ENCODE data around the gene ACSL3. TPM values are rescaled to one million over a fixed set of nuclear protein-coding genes. Genes with fewer than 3 reads are reported as not detected.
A peak's percentile ranks its signal among the peaks of the same experiment; 100 is the strongest.

Gene ACSL3
- total RNA-seq, 1 experiment from 2014 or later: 168 TPM

DNA sequence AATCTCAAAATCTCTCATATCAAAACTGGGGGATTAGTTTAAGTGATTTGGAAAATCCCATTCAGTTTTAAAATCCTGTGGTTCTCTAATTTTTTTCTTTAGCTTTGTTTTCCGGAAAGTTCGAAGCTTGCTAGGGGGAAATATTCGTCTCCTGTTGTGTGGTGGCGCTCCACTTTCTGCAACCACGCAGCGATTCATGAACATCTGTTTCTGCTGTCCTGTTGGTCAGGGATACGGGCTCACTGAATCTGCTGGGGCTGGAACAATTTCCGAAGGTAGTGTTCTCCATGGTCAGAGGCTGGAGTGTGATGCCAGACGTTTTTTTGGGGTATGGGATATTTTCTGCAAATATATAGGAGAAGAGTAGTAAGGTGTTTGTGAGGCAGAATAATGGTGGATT lies 66.1 kb downstream of the ACSL3 start:
- peaks cover 79% of the 10 kb centered on the region for H3K36me3 ChIP-seq
- no peak for DNase-seq
- H3K27me3 ChIP-seq: no peaks in the 10 kb centered on the region
- no peak overlapping the region for H3K27ac ChIP-seq
- H3K4me1 ChIP-seq: peaks cover 2% of the 10 kb centered on the region; the same call in 1 of the 2 replicates
- no peak overlapping the region for H3K4me3 ChIP-seq
- no peaks in the 10 kb centered on the region for H3K9me3 ChIP-seq (replicated peaks)

DNA sequence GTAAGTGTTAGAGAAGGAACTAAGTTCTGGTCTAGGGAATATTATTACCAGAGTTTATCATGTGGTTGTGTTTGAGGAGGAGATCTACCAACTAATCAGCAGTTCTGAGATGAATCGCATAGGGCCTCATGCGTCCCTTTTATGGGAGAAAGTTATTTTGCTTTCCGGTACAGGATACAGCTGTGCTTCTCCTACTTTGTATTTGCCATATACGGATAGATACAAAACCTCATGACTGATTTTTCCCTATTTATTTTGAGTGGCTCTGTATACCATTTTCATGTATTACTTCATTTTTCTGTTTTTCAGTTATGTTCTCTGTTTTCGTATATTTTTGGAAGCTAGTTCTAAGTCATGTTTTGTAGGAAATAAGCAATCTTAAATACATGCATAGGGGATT lies 66.8 kb downstream of the ACSL3 start:
- DNase-seq: no peak
- Histone ChIP-seq H3K9me3 (replicated peaks) (no peaks in the 10 kb centered on the region), H3K4me1 (peaks cover 2% of the 10 kb centered on the region; the same call in 1 of the 2 replicates), H3K36me3 (peaks cover 76% of the 10 kb centered on the region), H3K27ac (no peak overlapping the region), H3K27me3 (no peaks in the 10 kb centered on the region), H3K4me3 (no peak overlapping the region)

DNA sequence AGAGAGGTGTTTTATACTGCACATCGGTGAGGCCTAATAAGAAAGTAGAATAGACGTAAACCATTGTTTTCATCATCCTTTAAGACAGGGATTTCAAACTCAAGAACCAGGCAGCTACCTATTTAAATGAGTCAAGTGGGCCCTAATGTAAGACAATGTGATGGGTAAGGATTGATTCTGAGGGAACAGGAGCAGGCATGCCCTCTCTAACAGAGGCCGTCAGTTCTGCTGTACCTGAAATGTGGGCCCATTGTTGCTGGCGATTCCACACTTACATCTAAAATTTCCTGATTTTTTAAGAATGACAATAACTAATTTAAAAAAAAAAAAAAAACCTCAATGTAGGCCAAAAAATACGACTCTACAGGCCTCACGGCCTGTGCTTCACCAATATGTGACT lies 67.5 kb downstream of the ACSL3 start:
- Histone ChIP-seq H3K4me3 (no peak overlapping the region), H3K36me3 (peaks cover 73% of the 10 kb centered on the region), H3K27ac (no peak overlapping the region), H3K9me3 (replicated peaks) (no peaks in the 10 kb centered on the region), H3K4me1 (peaks cover 2% of the 10 kb centered on the region; the same call in 1 of the 2 replicates), H3K27me3 (no peaks in the 10 kb centered on the region)
- no peak for DNase-seq

DNA sequence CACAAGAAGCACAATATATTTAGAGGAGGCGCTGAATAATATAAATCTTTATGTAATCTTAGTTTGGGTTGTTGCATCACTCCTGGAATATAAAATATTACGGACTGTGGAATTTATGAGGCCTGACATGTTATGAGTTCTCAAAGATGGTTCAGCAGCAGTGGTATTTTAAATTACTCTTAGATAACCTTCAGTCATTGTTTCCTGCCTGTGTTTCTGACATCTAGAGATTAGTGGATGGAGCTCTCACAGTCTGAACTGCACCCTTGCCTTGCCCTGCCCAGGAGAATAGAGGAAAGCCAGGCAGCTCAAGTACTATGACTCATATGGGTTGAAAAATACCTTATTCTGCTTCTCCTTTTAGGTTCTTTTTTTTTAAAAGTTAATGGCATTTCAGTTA lies 70.0 kb downstream of the ACSL3 start:
- Histone ChIP-seq H3K4me1 (no peaks in the 10 kb centered on the region; the same call in 1 of the 2 replicates), H3K27ac (no peak overlapping the region), H3K27me3 (no peaks in the 10 kb centered on the region), H3K4me3 (no peak overlapping the region), H3K9me3 (replicated peaks) (no peaks in the 10 kb centered on the region), H3K36me3 (peaks cover 73% of the 10 kb centered on the region)
- DNase-seq: no peak

DNA sequence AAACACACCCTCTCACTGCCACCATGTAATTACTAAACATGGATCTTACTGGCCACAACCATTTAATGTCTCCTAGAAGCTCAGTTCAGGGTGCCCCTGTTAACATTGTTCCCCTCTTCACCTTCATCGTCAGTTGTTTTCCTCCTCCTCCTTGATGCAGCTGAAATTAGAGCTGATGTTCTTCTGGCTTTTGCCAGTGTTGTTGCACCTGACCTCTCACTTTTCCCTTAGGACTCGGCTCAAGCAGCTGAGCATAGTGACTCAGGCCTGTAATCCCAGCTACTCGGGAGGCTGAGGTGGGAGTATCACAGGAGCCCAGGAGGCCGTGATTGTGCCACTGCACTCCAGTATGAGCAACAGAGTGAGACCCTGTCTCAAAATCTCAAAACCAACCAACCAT lies 70.8 kb downstream of the ACSL3 start:
- no peaks in the 10 kb centered on the region for H3K27me3 ChIP-seq
- no peaks in the 10 kb centered on the region; the same call in 1 of the 2 replicates for H3K4me1 ChIP-seq
- H3K36me3 ChIP-seq: peaks cover 73% of the 10 kb centered on the region
- H3K9me3 ChIP-seq (replicated peaks): no peaks in the 10 kb centered on the region
- H3K27ac ChIP-seq: no peak overlapping the region
- DNase-seq: no peak
- no peak overlapping the region for H3K4me3 ChIP-seq

DNA sequence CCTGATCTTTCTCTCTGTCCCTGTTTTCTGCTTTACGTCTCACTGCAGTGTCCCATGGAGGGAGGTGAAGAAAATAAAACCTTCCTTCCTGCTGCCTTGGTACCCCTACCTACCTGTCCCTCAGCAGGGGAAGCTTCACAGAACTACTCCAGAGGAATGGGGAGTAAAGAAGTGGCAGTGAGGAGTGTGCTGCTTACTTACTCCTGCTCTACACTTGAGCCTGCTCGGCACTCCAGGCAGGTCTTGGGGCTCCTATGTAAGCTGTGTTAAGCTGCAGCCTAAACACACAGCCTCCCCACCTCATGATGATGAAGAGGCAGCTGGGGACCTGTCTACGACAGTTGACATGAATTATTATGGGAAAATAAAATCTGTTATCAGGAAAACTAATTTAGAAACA lies 72.6 kb downstream of the ACSL3 start:
- no peak overlapping the region for H3K27ac ChIP-seq
- no peaks in the 10 kb centered on the region for H3K27me3 ChIP-seq
- DNase-seq: no peak
- no peaks in the 10 kb centered on the region; the same call in 1 of the 2 replicates for H3K4me1 ChIP-seq
- no peak overlapping the region for H3K4me3 ChIP-seq
- H3K36me3 ChIP-seq: peaks cover 81% of the 10 kb centered on the region
- no peaks in the 10 kb centered on the region for H3K9me3 ChIP-seq (replicated peaks)

DNA sequence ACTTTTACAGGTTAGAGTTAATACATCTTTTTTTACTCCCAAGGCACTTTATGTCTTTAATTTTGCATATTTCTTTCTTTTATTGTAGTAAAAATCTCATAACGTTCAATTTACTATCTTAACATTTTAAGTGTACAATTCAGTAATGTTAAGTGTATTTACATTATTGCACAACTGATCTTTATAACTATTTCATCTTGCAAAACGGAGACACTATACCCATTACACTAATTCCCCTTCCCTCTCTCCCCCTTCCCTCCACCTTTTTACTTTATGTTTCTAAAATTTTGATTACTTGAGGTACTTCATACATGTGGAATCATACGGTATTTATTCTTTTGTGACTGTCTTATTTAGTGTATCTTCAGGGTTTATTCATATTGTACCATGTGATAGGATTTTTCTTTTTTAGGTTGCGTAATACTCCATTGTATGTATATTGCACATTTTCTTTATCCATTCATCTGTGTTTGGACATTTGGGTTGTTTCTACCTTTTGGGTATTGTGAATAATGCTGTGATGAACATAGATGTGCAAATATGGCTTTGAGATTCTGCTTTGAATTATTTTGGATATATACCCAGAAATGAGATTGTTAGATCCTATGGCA lies 75.0 kb downstream of the ACSL3 start:
- peaks cover 70% of the 10 kb centered on the region for H3K36me3 ChIP-seq
- no peak overlapping the region for H3K27ac ChIP-seq
- DNase-seq: no peak
- H3K4me3 ChIP-seq: no peak overlapping the region
- no peaks in the 10 kb centered on the region for H3K27me3 ChIP-seq
- H3K4me1 ChIP-seq: no peaks in the 10 kb centered on the region
- no peaks in the 10 kb centered on the region for H3K9me3 ChIP-seq (replicated peaks)

DNA sequence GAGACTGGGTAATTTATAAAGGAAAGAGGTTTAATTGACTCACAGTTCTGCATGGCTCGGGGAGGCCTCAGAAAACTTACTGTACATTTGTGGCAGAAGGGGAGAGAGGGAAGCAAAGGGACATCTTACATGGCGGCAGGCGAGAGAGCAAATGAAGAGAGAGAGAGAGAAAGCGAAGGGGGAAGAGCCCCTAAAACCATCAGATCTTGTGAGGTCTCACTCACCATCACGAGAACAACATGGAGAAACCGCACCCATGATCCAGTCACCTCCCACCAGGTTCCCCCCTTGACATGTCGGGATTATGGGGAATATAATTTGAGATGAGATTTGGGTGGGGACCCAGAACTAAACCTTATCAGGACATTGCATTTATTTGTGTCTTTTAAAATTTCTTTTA lies 75.9 kb downstream of the ACSL3 start:
- H3K27ac ChIP-seq: no peak overlapping the region
- H3K4me1 ChIP-seq: no peaks in the 10 kb centered on the region
- no peaks in the 10 kb centered on the region for H3K9me3 ChIP-seq (replicated peaks)
- DNase-seq: no peak
- H3K27me3 ChIP-seq: no peaks in the 10 kb centered on the region
- H3K4me3 ChIP-seq: no peak overlapping the region
- H3K36me3 ChIP-seq: peaks cover 63% of the 10 kb centered on the region

DNA sequence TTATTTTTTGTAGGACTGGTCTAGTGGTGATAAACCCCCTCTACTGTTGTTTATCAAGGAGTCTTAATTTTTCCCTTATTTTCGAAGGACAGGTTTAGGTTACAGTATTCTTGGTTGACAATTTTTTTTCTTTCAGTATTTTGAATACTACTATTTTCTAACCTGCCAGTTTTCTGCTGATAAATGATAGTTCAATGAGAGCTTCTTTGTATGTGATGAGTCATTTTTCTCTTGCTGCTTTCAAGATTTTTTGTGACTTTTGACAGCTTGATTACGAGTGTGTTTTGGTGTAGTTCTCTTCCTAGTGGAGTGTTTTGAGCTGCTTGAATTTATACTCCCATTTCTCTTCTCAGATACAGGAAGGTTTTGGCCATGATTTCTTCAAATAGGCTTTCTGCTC lies 77.5 kb downstream of the ACSL3 start:
- no peaks in the 10 kb centered on the region for H3K27me3 ChIP-seq
- H3K36me3 ChIP-seq: peaks cover 58% of the 10 kb centered on the region
- H3K9me3 ChIP-seq (replicated peaks): no peaks in the 10 kb centered on the region
- no peaks in the 10 kb centered on the region for H3K4me1 ChIP-seq
- DNase-seq: no peak
- H3K27ac ChIP-seq: no peak overlapping the region
- no peak overlapping the region for H3K4me3 ChIP-seq

DNA sequence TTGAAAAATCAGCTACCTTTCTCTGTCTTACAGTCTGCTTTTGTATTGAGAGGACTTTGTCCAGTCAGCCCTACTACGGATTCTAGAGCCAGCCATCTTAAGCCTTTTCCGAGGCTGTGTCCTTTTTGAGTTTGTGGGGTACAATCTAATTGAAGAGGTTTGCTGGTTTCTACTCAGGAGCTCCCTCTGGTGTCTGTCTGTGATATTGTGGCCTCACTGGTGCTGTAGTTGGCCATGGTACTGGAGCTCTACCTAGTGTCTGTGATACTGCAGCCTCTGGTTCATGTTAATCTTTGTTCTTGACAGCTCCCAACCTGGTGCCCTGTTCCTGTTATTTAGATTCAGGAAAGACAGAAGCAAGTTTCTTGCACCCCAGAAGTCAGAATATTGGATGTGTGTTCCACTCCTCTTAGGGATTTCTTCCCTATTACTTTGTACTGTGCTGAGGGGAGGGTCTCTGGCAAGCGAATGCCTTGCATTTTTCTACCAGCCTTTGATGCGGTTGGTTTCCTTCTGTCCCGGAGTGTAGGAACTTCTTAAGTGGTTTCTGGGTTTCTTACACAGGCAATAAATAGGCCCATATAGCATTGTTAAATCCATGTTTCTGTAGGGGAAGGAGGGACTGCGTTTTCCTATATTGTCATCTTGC lies 78.5 kb downstream of the ACSL3 start:
- Histone ChIP-seq H3K27ac (no peak overlapping the region), H3K36me3 (peaks cover 48% of the 10 kb centered on the region), H3K4me3 (no peak overlapping the region), H3K4me1 (peaks cover 3% of the 10 kb centered on the region; the same call in 1 of the 2 replicates), H3K9me3 (replicated peaks) (no peaks in the 10 kb centered on the region), H3K27me3 (no peaks in the 10 kb centered on the region)
- DNase-seq: peak; percentile 74 to 91

DNA sequence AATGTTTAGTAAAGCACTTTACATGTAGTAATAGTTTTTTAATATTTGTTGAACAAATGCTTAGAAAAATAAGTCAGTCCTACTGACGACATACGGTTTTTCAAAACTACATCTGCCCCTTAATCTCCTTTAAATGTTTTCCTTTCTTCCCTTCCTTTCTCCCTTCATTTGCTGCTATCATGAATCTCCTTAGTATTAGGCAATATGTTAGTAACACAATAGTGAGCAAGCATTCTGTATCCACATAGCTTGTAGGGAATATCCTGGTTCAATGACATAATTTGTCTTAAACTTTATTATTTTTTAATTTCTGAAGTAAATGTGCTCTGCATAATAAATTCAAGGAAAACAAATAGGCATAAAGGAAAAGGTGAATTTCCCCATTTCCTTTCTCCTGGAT lies 79.1 kb downstream of the ACSL3 start:
- Histone ChIP-seq H3K9me3 (replicated peaks) (no peaks in the 10 kb centered on the region), H3K4me3 (no peak overlapping the region), H3K36me3 (peaks cover 41% of the 10 kb centered on the region), H3K4me1 (peaks cover 5% of the 10 kb centered on the region; the same call in 1 of the 2 replicates), H3K27me3 (no peaks in the 10 kb centered on the region), H3K27ac (no peak overlapping the region)
- no peak for DNase-seq

DNA sequence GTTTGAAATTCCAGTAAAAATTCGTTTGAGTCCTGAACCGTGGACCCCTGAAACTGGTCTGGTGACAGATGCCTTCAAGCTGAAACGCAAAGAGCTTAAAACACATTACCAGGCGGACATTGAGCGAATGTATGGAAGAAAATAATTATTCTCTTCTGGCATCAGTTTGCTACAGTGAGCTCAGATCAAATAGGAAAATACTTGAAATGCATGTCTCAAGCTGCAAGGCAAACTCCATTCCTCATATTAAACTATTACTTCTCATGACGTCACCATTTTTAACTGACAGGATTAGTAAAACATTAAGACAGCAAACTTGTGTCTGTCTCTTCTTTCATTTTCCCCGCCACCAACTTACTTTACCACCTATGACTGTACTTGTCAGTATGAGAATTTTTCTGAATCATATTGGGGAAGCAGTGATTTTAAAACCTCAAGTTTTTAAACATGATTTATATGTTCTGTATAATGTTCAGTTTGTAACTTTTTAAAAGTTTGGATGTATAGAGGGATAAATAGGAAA lies 80.7 kb downstream of the ACSL3 start:
- Histone ChIP-seq H3K27ac (no peak overlapping the region), H3K4me3 (no peak overlapping the region), H3K36me3 (peaks cover 28% of the 10 kb centered on the region), H3K4me1 (peaks cover 5% of the 10 kb centered on the region; the same call in 1 of the 2 replicates), H3K9me3 (replicated peaks) (no peaks in the 10 kb centered on the region), H3K27me3 (no peaks in the 10 kb centered on the region)
- DNase-seq: no peak

DNA sequence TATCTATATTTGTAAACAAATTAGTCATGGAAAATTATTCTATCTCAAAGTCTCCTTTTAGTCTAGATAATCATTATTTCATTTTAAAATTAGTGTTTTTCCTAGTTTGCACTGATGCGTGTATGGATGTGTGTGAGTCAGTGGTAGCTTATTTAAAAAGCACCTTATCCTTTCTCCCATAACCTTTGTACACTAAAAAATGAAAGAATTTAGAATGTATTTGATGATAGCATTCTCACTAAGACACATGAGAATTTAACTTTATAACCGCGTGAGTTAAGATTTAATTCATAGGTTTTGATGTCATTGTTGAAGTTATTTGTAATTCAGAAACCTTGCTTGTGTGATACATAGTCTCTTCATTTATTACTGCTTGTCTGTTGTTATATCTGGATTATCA lies 81.7 kb downstream of the ACSL3 start:
- H3K27me3 ChIP-seq: no peaks in the 10 kb centered on the region
- peaks cover 5% of the 10 kb centered on the region; the same call in 1 of the 2 replicates for H3K4me1 ChIP-seq
- no peaks in the 10 kb centered on the region for H3K9me3 ChIP-seq (replicated peaks)
- no peak for DNase-seq
- no peak overlapping the region for H3K27ac ChIP-seq
- peaks cover 18% of the 10 kb centered on the region for H3K36me3 ChIP-seq
- H3K4me3 ChIP-seq: no peak overlapping the region

DNA sequence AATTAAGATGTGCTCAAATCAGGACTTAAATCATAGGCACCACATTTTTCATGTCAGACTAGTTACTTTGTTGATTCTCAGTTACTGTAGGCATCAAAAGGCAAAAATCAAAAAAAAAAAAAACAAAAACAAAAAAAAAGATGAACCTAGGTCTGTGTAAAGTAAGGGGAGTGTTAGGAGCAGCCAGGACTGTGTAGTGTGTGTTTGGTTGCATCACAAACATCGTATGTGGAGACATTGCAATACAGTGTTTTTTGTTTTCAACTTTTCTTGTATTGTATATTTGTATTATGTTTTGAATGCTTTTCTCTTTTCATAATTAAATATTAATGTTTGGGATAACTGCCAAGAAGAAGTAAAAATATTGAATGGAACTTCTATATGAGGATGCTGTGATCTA lies 82.1 kb downstream of the ACSL3 start:
- DNase-seq: no peak
- Histone ChIP-seq H3K9me3 (replicated peaks) (no peaks in the 10 kb centered on the region), H3K4me1 (peaks cover 5% of the 10 kb centered on the region; the same call in 1 of the 2 replicates), H3K36me3 (peaks cover 14% of the 10 kb centered on the region), H3K27me3 (no peaks in the 10 kb centered on the region), H3K4me3 (no peak overlapping the region), H3K27ac (no peak overlapping the region)

DNA sequence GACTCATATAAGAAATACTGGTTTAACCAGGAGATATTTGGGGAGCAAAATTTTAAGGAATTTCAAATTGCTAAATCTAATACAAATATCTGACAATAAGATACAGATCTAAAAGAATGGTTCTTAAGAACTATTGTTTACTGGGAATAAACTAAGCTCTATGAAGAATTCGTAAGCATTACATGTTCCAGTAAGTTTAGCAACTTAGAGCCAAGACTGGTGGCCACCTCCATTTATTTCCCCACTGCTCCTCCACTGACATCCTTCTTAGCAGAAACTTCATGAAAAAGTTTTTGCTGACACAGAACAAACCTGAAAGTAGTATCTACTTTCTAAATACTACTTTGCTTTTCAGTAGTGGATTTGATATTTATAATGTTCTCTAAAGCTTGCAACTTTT lies 83.0 kb downstream of the ACSL3 start:
- no peak for DNase-seq
- Histone ChIP-seq H3K27ac (no peak overlapping the region), H3K4me3 (no peak overlapping the region), H3K27me3 (no peaks in the 10 kb centered on the region), H3K9me3 (replicated peaks) (no peaks in the 10 kb centered on the region), H3K4me1 (peaks cover 5% of the 10 kb centered on the region; the same call in 1 of the 2 replicates), H3K36me3 (peaks cover 9% of the 10 kb centered on the region)

All from SJCRH30 (cell line).